ENCODE results near the gene C4orf50. TPM values are rescaled to one million over a fixed set of nuclear protein-coding genes. Genes with fewer than 3 reads are reported as not detected.

C4orf50 gene
- total RNA-seq, 1 donor from 2014 or later, result 0.16 TPM

DNA sequence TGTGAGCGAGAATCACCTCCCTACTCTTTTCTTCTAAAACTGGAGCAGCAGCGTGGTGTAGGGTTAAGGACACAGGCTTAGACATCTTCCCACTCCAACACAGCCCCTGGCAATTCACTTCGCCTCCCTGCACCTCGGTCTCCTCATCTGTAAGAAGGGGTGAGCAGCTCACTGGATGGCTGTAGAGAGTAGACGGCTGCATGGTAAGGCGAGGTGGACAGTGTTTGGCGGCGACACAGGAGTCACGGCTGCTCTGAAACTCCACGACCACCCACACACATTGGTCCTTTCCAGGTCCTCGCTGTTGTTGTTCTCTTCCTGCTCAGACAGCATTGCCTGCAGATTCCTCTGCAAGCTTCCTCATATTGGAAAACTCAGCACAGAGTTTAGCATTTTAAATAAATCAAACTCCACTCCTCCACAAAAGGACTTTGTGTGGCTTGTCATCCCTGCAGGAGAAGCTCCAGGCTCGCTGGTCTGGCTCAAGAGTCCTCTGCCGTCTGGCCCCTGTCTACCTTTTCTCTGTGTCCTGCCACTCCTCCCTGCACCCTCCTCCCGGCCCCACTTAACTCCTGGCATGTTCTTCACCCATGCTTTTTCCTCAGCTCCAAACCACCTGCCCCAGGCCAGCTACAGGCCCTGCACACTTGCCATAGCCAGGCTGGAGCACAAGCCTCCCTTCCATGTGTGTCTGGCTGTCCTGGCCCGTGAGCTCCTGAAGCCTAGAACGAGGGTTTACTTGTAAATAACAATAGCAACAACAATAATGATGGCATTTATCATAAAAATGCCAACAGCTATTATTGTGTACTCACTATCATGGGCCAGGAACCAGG is 84.0 kb downstream of the C4orf50 start:
- H2AFZ ChIP-seq (ENCODE audit: low read depth, low read length), result no peak overlapping the region
- peaks cover 14% of the 10 kb centered on the region for H3K27me3 ChIP-seq (ENCODE audit: insufficient read depth, low read length)
- H3K79me2 ChIP-seq (ENCODE audit: insufficient read depth, low read length), result no peaks in the 10 kb centered on the region
- TF ChIP-seq, protein P1, sequence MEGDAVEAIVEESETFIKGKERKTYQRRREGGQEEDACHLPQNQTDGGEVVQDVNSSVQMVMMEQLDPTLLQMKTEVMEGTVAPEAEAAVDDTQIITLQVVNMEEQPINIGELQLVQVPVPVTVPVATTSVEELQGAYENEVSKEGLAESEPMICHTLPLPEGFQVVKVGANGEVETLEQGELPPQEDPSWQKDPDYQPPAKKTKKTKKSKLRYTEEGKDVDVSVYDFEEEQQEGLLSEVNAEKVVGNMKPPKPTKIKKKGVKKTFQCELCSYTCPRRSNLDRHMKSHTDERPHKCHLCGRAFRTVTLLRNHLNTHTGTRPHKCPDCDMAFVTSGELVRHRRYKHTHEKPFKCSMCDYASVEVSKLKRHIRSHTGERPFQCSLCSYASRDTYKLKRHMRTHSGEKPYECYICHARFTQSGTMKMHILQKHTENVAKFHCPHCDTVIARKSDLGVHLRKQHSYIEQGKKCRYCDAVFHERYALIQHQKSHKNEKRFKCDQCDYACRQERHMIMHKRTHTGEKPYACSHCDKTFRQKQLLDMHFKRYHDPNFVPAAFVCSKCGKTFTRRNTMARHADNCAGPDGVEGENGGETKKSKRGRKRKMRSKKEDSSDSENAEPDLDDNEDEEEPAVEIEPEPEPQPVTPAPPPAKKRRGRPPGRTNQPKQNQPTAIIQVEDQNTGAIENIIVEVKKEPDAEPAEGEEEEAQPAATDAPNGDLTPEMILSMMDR (IDR thresholded peaks at IDR 0.05; ENCODE audit: insufficient read depth, low read depth, low read length), result no peak
- TF ChIP-seq EZH2 (IDR thresholded peaks at IDR 0.05; ENCODE audit: insufficient read depth, low read length), result no peak
- no peaks in the 10 kb centered on the region for H3K36me3 ChIP-seq (ENCODE audit: insufficient read depth, low read length)
- no peak for DNase-seq (ENCODE audit: low read depth)
- peaks cover 2% of the 10 kb centered on the region for H3K4me1 Mint-ChIP-seq (ENCODE audit: low read depth, unreplicated experiment)
- no peak overlapping the region for H3K9ac ChIP-seq (ENCODE audit: low read length)
- H3K4me1 ChIP-seq (ENCODE audit: insufficient read depth, low read length), result no peaks in the 10 kb centered on the region
- H3K36me3 Mint-ChIP-seq (ENCODE audit: low read depth, unreplicated experiment), result no peaks in the 10 kb centered on the region
- no peak overlapping the region for H3K4me3 Mint-ChIP-seq (ENCODE audit: unreplicated experiment)
- H3K4me2 ChIP-seq (ENCODE audit: low read length), result no peak overlapping the region
- H3K9me3 Mint-ChIP-seq (ENCODE audit: unreplicated experiment), result no peaks in the 10 kb centered on the region
- H3K27ac Mint-ChIP-seq (ENCODE audit: unreplicated experiment), result no peak overlapping the region
- no peaks in the 10 kb centered on the region for H3K9me3 ChIP-seq (ENCODE audit: insufficient read depth, low read depth, low read length)
- no peaks in the 10 kb centered on the region for H4K20me1 ChIP-seq (ENCODE audit: insufficient read depth, low read length)
- no peak overlapping the region for H3K27ac ChIP-seq (ENCODE audit: low read depth, low read length)
- H3K27me3 Mint-ChIP-seq (ENCODE audit: low read depth, unreplicated experiment), result peaks cover 55% of the 10 kb centered on the region
- no peak overlapping the region for H3K4me3 ChIP-seq (ENCODE audit: insufficient read depth, low read depth, low read length)
- FAIRE-seq, result no peak

DNA sequence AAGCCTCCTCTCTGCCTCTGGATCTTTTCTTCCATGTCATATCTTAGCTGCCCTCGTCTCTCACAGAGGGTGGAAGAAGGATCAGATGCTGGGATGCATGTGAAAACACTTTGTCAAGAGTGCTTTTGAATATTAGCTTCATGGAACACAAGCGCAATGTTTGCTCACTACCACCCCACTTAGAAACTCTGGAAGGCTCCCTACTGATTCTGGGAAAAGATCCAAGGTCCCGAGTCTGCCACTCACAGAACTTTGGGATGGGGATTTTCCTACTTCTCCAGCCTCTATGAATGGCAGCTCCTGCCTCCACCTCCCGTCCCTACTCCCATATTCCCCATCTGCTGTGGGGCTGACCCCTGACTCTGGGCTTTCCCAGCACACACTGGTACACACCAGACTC is 85.1 kb downstream of the C4orf50 start:
- Mint-ChIP-seq H3K9me3 (ENCODE audit: unreplicated experiment) (no peaks in the 10 kb centered on the region), H3K4me1 (ENCODE audit: low read depth, unreplicated experiment) (peaks cover 2% of the 10 kb centered on the region), H3K4me3 (ENCODE audit: unreplicated experiment) (no peak overlapping the region), H3K27me3 (ENCODE audit: low read depth, unreplicated experiment) (peaks cover 63% of the 10 kb centered on the region), H3K27ac (ENCODE audit: unreplicated experiment) (no peak overlapping the region), H3K36me3 (ENCODE audit: low read depth, unreplicated experiment) (no peaks in the 10 kb centered on the region)
- DNase-seq (ENCODE audit: low read depth), result no peak
- no peak for FAIRE-seq
- Histone ChIP-seq H3K4me1 (ENCODE audit: insufficient read depth, low read length) (no peaks in the 10 kb centered on the region), H3K27ac (ENCODE audit: low read depth, low read length) (no peak overlapping the region), H3K36me3 (ENCODE audit: insufficient read depth, low read length) (no peaks in the 10 kb centered on the region), H3K4me2 (ENCODE audit: low read length) (no peak overlapping the region), H3K9ac (ENCODE audit: low read length) (no peak overlapping the region), H3K79me2 (ENCODE audit: insufficient read depth, low read length) (no peaks in the 10 kb centered on the region), H2AFZ (ENCODE audit: low read depth, low read length) (no peak overlapping the region), H3K27me3 (ENCODE audit: insufficient read depth, low read length) (peaks cover 20% of the 10 kb centered on the region), H4K20me1 (ENCODE audit: insufficient read depth, low read length) (no peaks in the 10 kb centered on the region), H3K4me3 (ENCODE audit: insufficient read depth, low read depth, low read length) (no peak overlapping the region), H3K9me3 (ENCODE audit: insufficient read depth, low read depth, low read length) (no peaks in the 10 kb centered on the region)
- no peak for TF ChIP-seq EZH2 (IDR thresholded peaks at IDR 0.05; ENCODE audit: insufficient read depth, low read length)
- TF ChIP-seq, protein P1 (IDR thresholded peaks at IDR 0.05; ENCODE audit: insufficient read depth, low read depth, low read length), result no peak

DNA sequence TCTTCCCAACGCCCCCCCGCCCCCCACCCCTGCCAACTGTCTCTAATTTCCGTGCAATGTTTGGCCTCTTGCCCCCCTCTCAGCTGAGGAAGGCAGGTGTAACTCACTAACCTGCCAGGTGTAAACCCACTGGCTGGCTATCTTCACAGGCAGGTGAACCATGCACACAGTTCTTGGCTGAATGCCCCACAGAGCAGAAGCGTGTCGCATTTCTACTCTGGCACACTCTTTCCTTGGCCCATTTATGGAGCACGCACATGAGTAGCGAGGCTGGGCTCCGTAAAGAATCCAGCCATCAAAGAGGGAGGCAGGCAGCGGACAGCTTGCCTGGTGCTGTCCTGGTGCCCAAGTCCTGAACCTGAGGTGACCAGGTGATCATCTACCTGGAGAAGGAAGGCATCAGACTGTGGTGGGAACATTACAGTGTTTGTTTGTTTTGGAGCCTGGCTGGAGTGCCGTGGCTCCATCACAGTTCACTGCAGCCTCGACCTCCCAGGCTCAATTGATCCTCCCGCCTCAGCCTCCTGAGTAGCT is 86.1 kb downstream of the C4orf50 start:
- H3K4me3 ChIP-seq (ENCODE audit: insufficient read depth, low read depth, low read length), result no peak overlapping the region
- no peak for FAIRE-seq

More for the DNA sequence above, 86.1 kb downstream of the C4orf50 start:
- TF ChIP-seq EZH2 (IDR thresholded peaks at IDR 0.05; ENCODE audit: insufficient read depth, low read length), result no peak
- Mint-ChIP-seq H3K27me3 (ENCODE audit: low read depth, unreplicated experiment) (peaks cover 71% of the 10 kb centered on the region), H3K27ac (ENCODE audit: unreplicated experiment) (no peak overlapping the region), H3K4me1 (ENCODE audit: low read depth, unreplicated experiment) (peaks cover 2% of the 10 kb centered on the region), H3K9me3 (ENCODE audit: unreplicated experiment) (peaks cover 1% of the 10 kb centered on the region), H3K4me3 (ENCODE audit: unreplicated experiment) (no peak overlapping the region), H3K36me3 (ENCODE audit: low read depth, unreplicated experiment) (peaks cover 2% of the 10 kb centered on the region)
- no peaks in the 10 kb centered on the region for H3K4me1 ChIP-seq (ENCODE audit: insufficient read depth, low read length)
- DNase-seq (ENCODE audit: low read depth), result no peak
- H3K9me3 ChIP-seq (ENCODE audit: insufficient read depth, low read depth, low read length), result no peaks in the 10 kb centered on the region
- H2AFZ ChIP-seq (ENCODE audit: low read depth, low read length), result no peak overlapping the region
- H3K9ac ChIP-seq (ENCODE audit: low read length), result no peak overlapping the region
- H3K27ac ChIP-seq (ENCODE audit: low read depth, low read length), result no peak overlapping the region
- H3K27me3 ChIP-seq (ENCODE audit: insufficient read depth, low read length), result peaks cover 20% of the 10 kb centered on the region
- H3K36me3 ChIP-seq (ENCODE audit: insufficient read depth, low read length), result no peaks in the 10 kb centered on the region
- no peaks in the 10 kb centered on the region for H3K79me2 ChIP-seq (ENCODE audit: insufficient read depth, low read length)
- no peaks in the 10 kb centered on the region for H4K20me1 ChIP-seq (ENCODE audit: insufficient read depth, low read length)
- H3K4me2 ChIP-seq (ENCODE audit: low read length), result no peak overlapping the region

Measured in astrocyte (in vitro differentiated cells and primary cell).